Measurements from ENCODE around the gene CRADD. TPM values are rescaled to one million over a fixed set of nuclear protein-coding genes. Genes with fewer than 3 reads are reported as not detected.

CRADD gene
- total RNA-seq, 1 donor from 2014 or later = 9.1 TPM

DNA sequence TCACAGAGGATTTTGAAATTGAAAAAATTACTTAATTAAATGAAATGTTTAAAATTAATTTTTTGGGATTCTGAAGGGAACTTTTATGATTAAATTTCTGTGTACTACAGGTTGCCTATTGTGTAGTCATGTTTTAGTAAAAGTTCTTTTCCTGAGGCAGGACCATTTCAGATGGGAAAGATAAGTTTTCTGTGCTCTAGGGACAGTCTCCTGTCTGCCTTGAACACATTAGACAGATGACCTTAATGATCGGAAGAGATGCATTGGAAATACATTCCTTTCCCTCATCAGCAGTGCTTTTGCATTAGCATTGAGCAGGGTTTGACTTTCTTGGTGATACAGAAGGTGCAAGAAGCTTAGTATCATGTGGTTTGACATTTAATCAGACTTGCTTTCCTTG, 28.1 kb downstream of the CRADD start:
- Mint-ChIP-seq H3K36me3 (ENCODE audit: low read depth) (peaks cover 6% of the 10 kb centered on the region), H3K4me1 (ENCODE audit: low read depth) (peaks cover 23% of the 10 kb centered on the region), H3K4me3 (ENCODE audit: unreplicated experiment) (no peak overlapping the region), H3K9me3 (ENCODE audit: low read depth) (peaks cover 14% of the 10 kb centered on the region), H3K27ac (ENCODE audit: unreplicated experiment) (no peak overlapping the region), H3K27me3 (ENCODE audit: low read depth) (no peaks in the 10 kb centered on the region)
- no peak for DNase-seq (ENCODE audit: low spot score)
- TF ChIP-seq, protein P1, sequence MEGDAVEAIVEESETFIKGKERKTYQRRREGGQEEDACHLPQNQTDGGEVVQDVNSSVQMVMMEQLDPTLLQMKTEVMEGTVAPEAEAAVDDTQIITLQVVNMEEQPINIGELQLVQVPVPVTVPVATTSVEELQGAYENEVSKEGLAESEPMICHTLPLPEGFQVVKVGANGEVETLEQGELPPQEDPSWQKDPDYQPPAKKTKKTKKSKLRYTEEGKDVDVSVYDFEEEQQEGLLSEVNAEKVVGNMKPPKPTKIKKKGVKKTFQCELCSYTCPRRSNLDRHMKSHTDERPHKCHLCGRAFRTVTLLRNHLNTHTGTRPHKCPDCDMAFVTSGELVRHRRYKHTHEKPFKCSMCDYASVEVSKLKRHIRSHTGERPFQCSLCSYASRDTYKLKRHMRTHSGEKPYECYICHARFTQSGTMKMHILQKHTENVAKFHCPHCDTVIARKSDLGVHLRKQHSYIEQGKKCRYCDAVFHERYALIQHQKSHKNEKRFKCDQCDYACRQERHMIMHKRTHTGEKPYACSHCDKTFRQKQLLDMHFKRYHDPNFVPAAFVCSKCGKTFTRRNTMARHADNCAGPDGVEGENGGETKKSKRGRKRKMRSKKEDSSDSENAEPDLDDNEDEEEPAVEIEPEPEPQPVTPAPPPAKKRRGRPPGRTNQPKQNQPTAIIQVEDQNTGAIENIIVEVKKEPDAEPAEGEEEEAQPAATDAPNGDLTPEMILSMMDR (IDR thresholded peaks at IDR 0.05) = no peak

DNA sequence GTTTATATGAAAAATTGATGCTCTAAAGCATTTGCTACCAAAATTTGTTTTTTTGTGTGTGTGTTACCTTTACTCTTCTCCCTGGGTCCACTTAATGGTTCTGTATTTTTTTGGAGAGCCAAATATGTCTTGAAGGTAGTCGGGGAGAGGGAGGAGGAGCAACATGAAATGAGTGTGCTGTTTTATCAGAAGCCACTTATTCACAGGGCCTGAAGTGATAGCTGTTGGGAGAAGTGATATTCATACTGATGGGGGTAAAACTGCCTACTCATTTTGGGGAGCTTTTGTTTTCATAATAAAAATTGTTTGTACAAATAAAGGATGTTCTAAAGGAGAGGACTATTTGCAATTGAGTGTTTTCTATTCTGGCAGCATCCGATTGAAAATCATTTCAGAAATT, 29.2 kb downstream of the CRADD start:
- no peak overlapping the region for H3K27ac Mint-ChIP-seq (ENCODE audit: unreplicated experiment)
- peaks cover 20% of the 10 kb centered on the region for H3K4me1 Mint-ChIP-seq (ENCODE audit: low read depth)
- TF ChIP-seq, protein P1 (IDR thresholded peaks at IDR 0.05) = no peak
- peaks cover 14% of the 10 kb centered on the region for H3K9me3 Mint-ChIP-seq (ENCODE audit: low read depth)
- H3K27me3 Mint-ChIP-seq (ENCODE audit: low read depth) = no peaks in the 10 kb centered on the region
- peaks cover 6% of the 10 kb centered on the region for H3K36me3 Mint-ChIP-seq (ENCODE audit: low read depth)
- DNase-seq (ENCODE audit: low spot score) = no peak
- H3K4me3 Mint-ChIP-seq (ENCODE audit: unreplicated experiment) = no peak overlapping the region

DNA sequence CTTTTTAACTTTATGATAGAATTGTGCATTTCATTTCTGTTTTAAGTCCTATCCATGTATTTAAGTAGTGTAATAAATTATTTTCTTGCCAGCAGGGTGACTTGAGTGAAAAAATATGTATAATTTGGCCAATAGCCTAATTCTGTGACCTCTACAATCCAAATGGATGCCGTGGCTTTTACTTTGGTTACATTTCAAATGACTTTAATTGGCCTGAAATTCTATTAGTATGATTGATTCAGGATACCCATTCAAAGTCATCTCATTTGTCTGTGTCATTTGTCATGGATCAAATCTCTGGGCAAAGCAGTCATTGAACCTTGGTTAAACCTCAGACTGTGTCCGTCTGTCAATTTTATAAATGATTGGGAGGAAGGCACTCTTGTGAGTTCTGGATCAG, 29.6 kb downstream of the CRADD start:
- no peak overlapping the region for H3K27ac Mint-ChIP-seq (ENCODE audit: unreplicated experiment)
- H3K36me3 Mint-ChIP-seq (ENCODE audit: low read depth) = peaks cover 6% of the 10 kb centered on the region
- peaks cover 20% of the 10 kb centered on the region for H3K4me1 Mint-ChIP-seq (ENCODE audit: low read depth)
- TF ChIP-seq, protein P1 (IDR thresholded peaks at IDR 0.05) = no peak
- DNase-seq (ENCODE audit: low spot score) = no peak
- no peaks in the 10 kb centered on the region for H3K27me3 Mint-ChIP-seq (ENCODE audit: low read depth)
- H3K4me3 Mint-ChIP-seq (ENCODE audit: unreplicated experiment) = no peak overlapping the region
- peaks cover 14% of the 10 kb centered on the region for H3K9me3 Mint-ChIP-seq (ENCODE audit: low read depth)

DNA sequence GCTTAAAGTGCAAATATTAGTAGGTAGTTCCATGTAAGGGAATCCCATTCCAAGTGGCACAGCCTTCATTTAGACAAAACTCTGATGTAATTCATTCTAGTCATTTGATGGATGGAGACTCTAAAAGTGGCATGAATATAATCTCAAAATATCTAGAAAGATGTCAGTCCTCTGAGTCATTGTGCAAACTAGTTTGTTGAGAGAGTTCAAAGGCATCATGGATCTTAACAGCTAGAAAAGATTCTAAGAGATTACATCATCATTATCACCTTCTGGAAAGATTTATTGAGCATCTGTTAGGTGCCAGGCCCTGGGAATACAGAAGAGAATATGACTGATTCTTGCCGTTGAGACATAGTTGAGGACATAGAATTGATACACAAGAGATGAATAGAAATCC, 30.7 kb downstream of the CRADD start:
- DNase-seq (ENCODE audit: low spot score) = no peak
- Mint-ChIP-seq H3K27me3 (ENCODE audit: low read depth) (no peaks in the 10 kb centered on the region), H3K4me3 (ENCODE audit: unreplicated experiment) (no peak overlapping the region), H3K4me1 (ENCODE audit: low read depth) (peaks cover 20% of the 10 kb centered on the region), H3K9me3 (ENCODE audit: low read depth) (peaks cover 14% of the 10 kb centered on the region), H3K27ac (ENCODE audit: unreplicated experiment) (no peak overlapping the region), H3K36me3 (ENCODE audit: low read depth) (peaks cover 6% of the 10 kb centered on the region)
- TF ChIP-seq, protein P1 (IDR thresholded peaks at IDR 0.05) = no peak

GRCh38 chr12:93708952-93709351, 31.8 kb downstream of the CRADD start:
- TF ChIP-seq, protein P1 (IDR thresholded peaks at IDR 0.05) = no peak
- DNase-seq (ENCODE audit: low spot score) = no peak
- H3K27ac Mint-ChIP-seq (ENCODE audit: unreplicated experiment) = no peak overlapping the region
- H3K4me1 Mint-ChIP-seq (ENCODE audit: low read depth) = peaks cover 20% of the 10 kb centered on the region
- no peak overlapping the region for H3K4me3 Mint-ChIP-seq (ENCODE audit: unreplicated experiment)
- no peaks in the 10 kb centered on the region for H3K27me3 Mint-ChIP-seq (ENCODE audit: low read depth)
- H3K9me3 Mint-ChIP-seq (ENCODE audit: low read depth) = peaks cover 14% of the 10 kb centered on the region
- peaks cover 6% of the 10 kb centered on the region for H3K36me3 Mint-ChIP-seq (ENCODE audit: low read depth)

Measured in chondrocyte (in vitro differentiated cells).